T-helper 2 cell (primary cell): ENCODE results near the gene GABRB3.

Experiments
- DNase-seq, 5 experiments: peaks; one replicate each; pipeline versions ENCODE4 v3.0.0 to v3.0.0-alpha.2; 2012 to 2022

GABRB3 gene

DNA sequence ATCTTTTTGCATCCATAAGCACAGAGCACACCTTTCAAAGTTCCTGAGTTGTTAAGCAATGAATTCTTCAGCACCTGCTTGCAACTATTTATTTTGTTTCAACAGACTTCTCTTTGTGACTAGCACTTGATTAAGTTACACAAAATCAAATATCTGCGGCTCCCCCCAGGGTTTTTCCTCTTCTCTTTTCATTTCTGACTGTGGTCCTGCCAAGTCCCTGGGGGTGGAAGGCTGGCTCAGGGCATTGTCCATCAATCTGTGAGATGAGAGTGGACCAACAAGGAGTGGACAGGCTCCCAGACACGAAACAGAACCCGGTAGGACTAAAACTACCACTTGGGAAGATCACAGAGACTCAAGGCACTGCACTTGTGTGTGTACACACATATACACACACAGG lies 96.8 kb downstream of the GABRB3 start:
- no peak for DNase-seq

DNA sequence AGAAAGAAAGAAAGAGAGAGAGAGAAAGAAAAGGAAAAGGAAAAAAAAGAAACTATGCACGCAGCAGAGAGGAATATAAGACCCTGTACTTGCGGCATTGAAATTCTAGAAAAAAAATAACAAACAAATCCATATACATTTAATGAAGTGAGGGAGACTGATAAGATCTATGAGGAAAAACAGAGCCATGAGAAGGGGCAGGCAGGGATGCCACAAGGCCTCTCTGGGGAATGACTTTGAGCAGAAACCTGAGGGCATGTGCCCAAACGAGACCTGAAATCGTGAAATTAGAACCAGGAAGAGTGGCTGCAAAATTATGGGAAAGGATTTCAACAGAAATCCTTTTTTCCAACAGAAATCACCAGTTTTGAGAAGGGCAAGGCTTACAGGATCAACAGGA lies 98.4 kb downstream of the GABRB3 start:
- DNase-seq = no peak

GRCh38 chr15:26673445-26673844 lies 99.4 kb downstream of the GABRB3 start:
- no peak for DNase-seq

DNA sequence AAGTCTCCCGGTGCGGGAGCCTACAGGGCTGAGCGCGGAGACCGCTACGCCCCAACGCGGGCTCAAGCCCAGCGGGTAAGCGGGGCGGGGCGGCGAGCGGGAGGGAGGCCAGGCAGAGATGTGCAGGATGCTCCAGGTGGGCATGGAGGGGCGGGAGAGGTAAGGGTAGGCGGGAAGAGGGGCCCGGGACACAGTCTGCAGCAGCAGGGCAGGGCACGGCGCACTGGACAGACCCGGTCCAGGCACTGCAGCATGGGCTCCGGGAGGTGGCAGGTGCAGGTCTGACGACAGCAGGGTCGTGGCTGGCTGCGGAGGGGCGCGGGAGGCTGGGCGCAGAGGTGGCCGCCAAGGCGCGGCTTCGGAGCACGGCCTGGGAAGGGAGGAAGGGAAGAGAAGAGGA lies 102.8 kb downstream of the GABRB3 start:
- DNase-seq = no peak

- DNase-seq = no peak
These were observed 105.5 kb downstream of the GABRB3 start for GRCh38 chr15:26667222-26667988.

DNA sequence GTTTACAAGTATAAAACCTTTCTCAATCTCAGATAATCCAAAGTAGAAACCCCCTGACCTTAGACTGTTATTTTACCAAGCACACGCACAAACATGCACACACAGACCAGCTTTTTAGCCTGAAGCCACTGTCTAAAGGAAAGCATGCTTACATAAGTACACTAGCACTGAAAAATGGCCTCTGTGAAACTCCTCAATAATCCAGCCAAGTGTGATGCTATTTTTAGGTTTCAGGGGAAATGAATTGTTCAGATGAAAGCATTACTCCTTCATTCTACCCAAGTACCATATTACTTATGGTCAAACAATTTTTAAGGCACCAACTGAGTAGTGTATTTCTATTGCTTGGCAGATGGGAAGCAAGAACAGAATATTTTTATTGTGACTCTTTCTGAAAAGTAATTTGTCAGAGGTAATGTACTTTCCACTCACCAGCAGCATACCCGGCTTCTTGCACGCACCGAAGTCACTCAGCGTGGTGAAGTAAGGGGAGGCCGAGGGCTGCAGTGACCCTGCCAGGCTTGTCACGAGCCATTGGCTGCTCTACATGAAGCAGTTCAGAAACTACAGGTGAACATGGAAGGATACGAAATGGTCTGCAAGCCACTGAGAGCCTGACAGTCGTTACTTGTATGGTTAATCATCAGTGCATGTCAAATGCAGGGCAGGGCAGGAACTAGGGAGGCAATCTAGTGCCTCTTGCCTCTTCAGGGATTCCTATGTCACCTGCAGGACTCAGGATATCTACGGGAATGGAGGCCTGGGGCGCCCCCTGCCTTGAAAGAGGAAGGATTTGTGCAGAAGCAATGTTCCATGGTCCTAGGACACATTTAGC lies 106.7 kb downstream of the GABRB3 start:
- DNase-seq = no peak

DNA sequence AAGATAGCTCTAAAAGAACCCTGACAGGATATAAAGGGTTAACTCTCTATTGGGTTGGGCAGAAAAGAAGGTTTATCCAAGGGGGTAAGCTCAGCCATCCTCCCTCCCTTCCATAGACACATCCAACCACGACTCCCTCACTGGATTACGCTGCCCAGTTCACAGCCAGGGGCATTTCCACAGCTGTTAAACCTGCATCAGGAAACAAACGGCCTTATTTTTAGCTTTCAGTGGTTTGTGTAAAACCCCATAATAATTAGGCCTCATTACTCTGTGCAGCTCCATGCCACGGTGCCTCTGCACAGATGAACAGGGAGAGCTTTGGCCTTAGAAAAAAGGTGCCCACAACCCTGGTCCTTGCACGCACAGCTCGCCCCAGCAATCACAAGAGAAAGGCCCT lies 110.6 kb downstream of the GABRB3 start:
- DNase-seq = no peak

GRCh38 chr15:26661748-26662147 lies 111.1 kb downstream of the GABRB3 start:
- no peak for DNase-seq

GRCh38 chr15:26661107-26661506 lies 111.8 kb downstream of the GABRB3 start:
- no peak for DNase-seq

- no peak for DNase-seq
These were observed 112.6 kb downstream of the GABRB3 start for GRCh38 chr15:26660241-26660640.

DNA sequence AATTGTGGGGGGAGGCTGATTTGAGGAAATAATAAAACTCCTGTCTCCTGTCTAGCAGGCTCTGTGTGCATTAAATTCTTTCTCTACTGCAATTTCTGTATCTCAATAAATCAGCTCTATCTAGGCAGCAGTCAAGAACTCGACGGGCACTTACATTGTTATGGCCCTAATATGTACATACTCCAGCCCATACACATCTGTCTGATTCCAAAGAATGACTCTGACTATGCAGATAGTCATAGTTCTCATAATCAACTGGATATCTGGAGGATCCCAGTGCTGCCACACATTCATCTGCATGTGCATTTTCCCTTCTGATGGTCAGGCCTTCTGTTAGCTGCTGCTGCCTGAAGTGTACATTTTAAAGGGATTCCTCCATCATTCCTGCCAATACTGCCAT lies 114.6 kb downstream of the GABRB3 start:
- no peak for DNase-seq

- DNase-seq = no peak
These were observed 116.8 kb downstream of the GABRB3 start for GRCh38 chr15:26656080-26656479.

- no peak for DNase-seq
These were observed 121.0 kb downstream of the GABRB3 start for GRCh38 chr15:26651909-26652308.

DNA sequence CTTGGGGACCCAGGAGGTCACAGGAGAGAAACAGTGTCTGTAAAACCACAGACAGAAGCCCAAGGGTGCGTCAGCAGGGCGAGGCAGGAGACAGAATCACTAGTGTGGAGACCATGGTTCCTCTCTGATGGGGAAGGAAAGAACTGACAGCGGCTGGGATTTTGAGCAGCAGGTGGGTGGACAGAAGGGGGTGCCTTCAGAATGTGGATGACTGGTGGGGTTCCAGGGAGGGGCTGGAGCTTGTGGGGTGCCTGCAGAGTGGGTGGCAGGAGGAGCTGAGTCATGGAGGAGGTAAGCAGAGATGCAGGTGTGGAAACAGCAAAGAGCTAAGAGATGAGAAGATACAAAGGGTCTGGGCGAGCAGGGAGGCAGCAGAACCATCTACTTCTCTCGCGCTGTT lies 124.2 kb downstream of the GABRB3 start:
- DNase-seq = no peak

DNA sequence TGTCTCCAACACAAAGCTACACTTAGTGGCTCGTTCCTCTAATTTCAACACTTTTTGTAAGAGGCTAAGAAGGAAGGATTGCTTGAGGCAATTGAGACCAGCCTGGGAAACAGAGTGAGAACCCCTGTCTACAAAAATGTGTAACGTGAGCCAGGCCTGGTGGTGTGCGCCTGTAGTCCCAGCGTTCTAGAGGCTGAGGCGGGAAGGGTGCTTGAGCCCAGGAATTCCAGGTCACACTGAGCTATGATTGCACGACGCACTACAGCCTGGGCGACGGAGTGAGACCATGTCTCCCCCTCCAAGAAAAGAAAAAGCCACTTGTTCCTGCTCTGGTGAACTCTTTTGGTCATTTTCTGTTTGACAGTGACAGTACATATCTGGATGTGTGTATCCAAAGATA lies 127.9 kb downstream of the GABRB3 start:
- DNase-seq = no peak

- no peak for DNase-seq
These were observed 131.7 kb downstream of the GABRB3 start for GRCh38 chr15:26641144-26641543.

DNA sequence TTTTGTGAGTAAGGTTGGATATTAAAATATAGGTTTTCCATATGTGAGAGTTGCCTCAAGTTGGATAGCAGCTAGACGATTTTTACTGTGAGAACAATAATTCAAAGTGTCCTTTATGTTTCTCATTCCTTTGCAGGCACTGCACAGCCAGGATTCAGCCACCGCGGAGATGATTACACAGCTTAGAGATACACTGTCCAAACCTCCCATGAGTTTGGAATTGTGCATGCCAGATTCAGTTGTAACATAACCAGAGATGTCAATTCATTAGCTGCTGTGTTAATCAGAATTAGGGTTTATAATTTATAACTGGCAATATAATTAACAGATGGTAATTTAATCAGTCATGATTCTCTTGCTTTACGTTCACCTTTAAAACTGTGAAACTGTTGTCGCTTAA lies 132.3 kb downstream of the GABRB3 start:
- no peak for DNase-seq

- DNase-seq = no peak
These were observed 132.9 kb downstream of the GABRB3 start for GRCh38 chr15:26639966-26640365.

- DNase-seq = no peak
These were observed 137.3 kb downstream of the GABRB3 start for GRCh38 chr15:26635614-26636013.

DNA sequence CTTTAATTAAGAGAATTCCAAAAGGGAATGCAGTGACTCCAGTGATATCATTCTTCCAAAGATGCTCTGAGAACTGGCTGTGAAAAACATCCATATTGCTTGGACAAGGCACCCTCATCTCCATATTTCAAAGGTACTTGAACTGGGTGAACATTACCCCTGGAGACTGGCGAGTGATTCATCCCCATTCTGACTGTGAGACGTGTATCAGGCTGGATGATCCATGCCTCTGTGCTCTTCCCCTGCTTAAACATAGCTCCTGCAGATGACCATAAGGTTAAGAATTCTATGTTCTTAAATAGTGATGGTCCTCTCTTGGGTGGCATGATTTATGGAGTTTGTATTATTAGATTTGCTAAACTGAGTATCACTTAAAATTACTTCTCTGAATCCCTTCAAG lies 137.8 kb downstream of the GABRB3 start:
- no peak for DNase-seq

- no peak for DNase-seq
These were observed 138.5 kb downstream of the GABRB3 start for GRCh38 chr15:26634319-26634718.

- DNase-seq = no peak
These were observed 140.4 kb downstream of the GABRB3 start for GRCh38 chr15:26632500-26632899.

- no peak for DNase-seq
These were observed 141.0 kb downstream of the GABRB3 start for GRCh38 chr15:26631894-26632293.

DNA sequence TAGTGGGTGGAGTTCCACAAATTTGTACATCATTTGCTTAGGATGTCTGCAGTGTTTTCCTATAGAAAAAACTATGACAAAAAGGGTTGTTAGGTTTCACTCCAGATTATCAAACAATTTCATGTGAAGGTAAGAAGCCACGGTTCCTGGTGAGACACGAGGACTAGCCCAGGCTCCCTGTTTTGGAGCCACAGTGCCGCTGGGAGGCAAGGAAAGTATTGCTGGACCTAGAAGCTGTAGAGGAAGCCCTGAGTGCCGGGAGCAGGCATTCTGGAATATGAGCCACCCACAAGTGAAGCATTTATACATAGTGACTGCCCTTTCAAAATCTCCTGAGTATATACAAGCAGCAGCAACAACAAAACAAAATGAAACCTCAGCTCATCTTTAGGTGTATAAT lies 142.0 kb downstream of the GABRB3 start:
- no peak for DNase-seq
